ENCODE data around the gene ZNF586.
"Not testable (repeated sequence)": the region's sequence is repeated elsewhere in the genome, so short reads cannot be mapped to it uniquely, and the experiment has no call there.

ZNF586 gene

GRCh38 chr19:57769345-57770131, at the start of gene ZNF586:
ZNF586 (plus strand) TSS chr19:57769676; CDS start chr19:57769843, 167 bp downstream.
- peak; percentile 84 to 88 for DNase-seq

GRCh38 chr19:57719901-57720519, 49.5 kb upstream of the ZNF586 start:
- DNase-seq, result no peak

- no peak for DNase-seq
These were observed 48.6 kb upstream of the ZNF586 start for GRCh38 chr19:57720878-57721277.

GRCh38 chr19:57738320-57738719, 31.2 kb upstream of the ZNF586 start:
- DNase-seq, result peak; percentile 53 to 61

- not testable (repeated sequence) for DNase-seq
These were observed 30.7 kb upstream of the ZNF586 start for GRCh38 chr19:57738770-57739169.

GRCh38 chr19:57746580-57747471, 22.6 kb upstream of the ZNF586 start, which contains the start of gene ZNF776:
ZNF776 (plus strand) TSS chr19:57746815; CDS start chr19:57747059, 244 bp downstream.
- DNase-seq, result peak; percentile 73 to 79

GRCh38 chr19:57747472-57747807, 22.0 kb upstream of the ZNF586 start:
- DNase-seq, result no peak

- DNase-seq, result no peak
These were observed 21.4 kb upstream of the ZNF586 start for GRCh38 chr19:57748029-57748428.

GRCh38 chr19:57754091-57754673, 15.3 kb upstream of the ZNF586 start:
- DNase-seq, result no peak

- no peak for DNase-seq
These were observed 14.4 kb upstream of the ZNF586 start for GRCh38 chr19:57755031-57755430.

GRCh38 chr19:57757941-57758340, 11.5 kb upstream of the ZNF586 start:
- no peak for DNase-seq

GRCh38 chr19:57759096-57759495, 10.4 kb upstream of the ZNF586 start:
- DNase-seq, result no peak

GRCh38 chr19:57771417-57771816, 1.9 kb downstream of the ZNF586 start:
- no peak for DNase-seq

- DNase-seq, result no peak
These were observed 4.0 kb downstream of the ZNF586 start for GRCh38 chr19:57773488-57773887.

GRCh38 chr19:57776764-57777296, 7.4 kb downstream of the ZNF586 start:
- DNase-seq, result no peak

- no peak for DNase-seq
These were observed 8.9 kb downstream of the ZNF586 start for GRCh38 chr19:57778336-57778735.

GRCh38 chr19:57779220-57779845, 9.9 kb downstream of the ZNF586 start:
- DNase-seq, result no peak

GRCh38 chr19:57786286-57786685, 16.8 kb downstream of the ZNF586 start:
- no peak for DNase-seq

- no peak for DNase-seq
These were observed 17.4 kb downstream of the ZNF586 start for GRCh38 chr19:57786906-57787305.

- no peak for DNase-seq
These were observed 18.7 kb downstream of the ZNF586 start for GRCh38 chr19:57788114-57788692.

- DNase-seq, result no peak
These were observed 19.8 kb downstream of the ZNF586 start for GRCh38 chr19:57789288-57789687.

GRCh38 chr19:57796580-57796979, 27.1 kb downstream of the ZNF586 start:
- not testable (repeated sequence) for DNase-seq
